Activated T-helper 1 cell treated with anti-CD3 and anti-CD28 coated beads, Interleukin-12 subunit alpha, Interleukin-12 subunit beta, Interleukin-2, Interleukin-4 antibody, amounts not matched to agents 30 ng/mL and 10 ng/mL and 1 ng/mL, durations not matched to agents 14 hours and 24 hours and 36 hours (primary cell): ENCODE results near the gene MAPKAPK3. TPM values are rescaled to one million over a fixed set of nuclear protein-coding genes. Genes with fewer than 3 reads are reported as not detected.

Source experiments
- DNase-seq: peaks from one replicate; pipeline ENCODE4 v3.0.0; 2021; ENCODE audit warnings: low spot score
- H3K27ac Mint-ChIP-seq: one replicate; pipeline ENCODE4 v1.8.0; 2021; ENCODE audit warnings: mild to moderate bottlenecking, mixed read lengths
- H3K27me3 Mint-ChIP-seq: one replicate; pipeline ENCODE4 v1.8.0; 2022; ENCODE audit warnings: mild to moderate bottlenecking, moderate library complexity, mixed read lengths; ENCODE audit not compliant: insufficient read depth
- H3K36me3 Mint-ChIP-seq: one replicate; pipeline ENCODE4 v1.8.0; 2021; ENCODE audit warnings: low read depth, mixed read lengths
- H3K4me1 Mint-ChIP-seq: one replicate; pipeline ENCODE4 v1.8.0; 2021; ENCODE audit warnings: low read depth, mixed read lengths
- H3K4me3 Mint-ChIP-seq: one replicate; pipeline ENCODE4 v1.8.0; 2021; ENCODE audit warnings: mild to moderate bottlenecking, moderate library complexity, mixed read lengths
- H3K9me3 Mint-ChIP-seq: one replicate; pipeline ENCODE4 v1.8.0; 2021; ENCODE audit warnings: mixed read lengths
- intact Hi-C: fragments of 100-400 bp; cut with micrococcal nuclease; formaldehyde crosslinking; loops from one replicate; pipeline ENCODE4 v1.15.1; 2024
- total RNA-seq: library from RNA; stranded (reverse); gene quantifications from 2 replicates; pipeline ENCODE4 v1.2.3, GENCODE V29; 2022

MAPKAPK3 gene
- total RNA-seq, 1 donor from 2014 or later = 191 TPM

DNA sequence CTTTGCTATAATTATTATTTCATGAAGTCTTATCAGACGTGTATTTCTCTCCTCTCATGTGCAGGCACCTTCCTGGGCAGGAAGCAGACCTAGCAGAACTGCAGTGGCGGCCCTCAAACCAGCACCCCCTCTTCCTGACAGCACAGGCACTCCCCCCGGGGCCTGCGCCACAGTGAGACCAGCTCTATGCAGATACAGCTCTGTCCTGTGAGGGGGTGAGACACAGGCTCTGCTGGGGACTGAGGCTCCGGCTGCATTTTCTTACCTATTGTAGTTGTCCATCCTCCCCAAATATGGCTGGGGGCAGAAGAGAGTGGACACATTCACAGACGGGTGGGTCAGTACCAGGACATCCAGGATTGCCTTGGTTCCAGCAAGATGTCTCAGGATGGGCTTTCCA lies 10.4 kb upstream of the MAPKAPK3 start:
- Mint-ChIP-seq H3K4me1 (peaks cover 66% of the 10 kb centered on the region), H3K27me3 (no peaks in the 10 kb centered on the region), H3K9me3 (no peaks in the 10 kb centered on the region), H3K4me3 (peak overlapping the region; percentile 99), H3K27ac (peak overlapping the region; percentile 98), H3K36me3 (peaks cover 88% of the 10 kb centered on the region)
- DNase-seq = no peak
- intact Hi-C loops = no loop called here

DNA sequence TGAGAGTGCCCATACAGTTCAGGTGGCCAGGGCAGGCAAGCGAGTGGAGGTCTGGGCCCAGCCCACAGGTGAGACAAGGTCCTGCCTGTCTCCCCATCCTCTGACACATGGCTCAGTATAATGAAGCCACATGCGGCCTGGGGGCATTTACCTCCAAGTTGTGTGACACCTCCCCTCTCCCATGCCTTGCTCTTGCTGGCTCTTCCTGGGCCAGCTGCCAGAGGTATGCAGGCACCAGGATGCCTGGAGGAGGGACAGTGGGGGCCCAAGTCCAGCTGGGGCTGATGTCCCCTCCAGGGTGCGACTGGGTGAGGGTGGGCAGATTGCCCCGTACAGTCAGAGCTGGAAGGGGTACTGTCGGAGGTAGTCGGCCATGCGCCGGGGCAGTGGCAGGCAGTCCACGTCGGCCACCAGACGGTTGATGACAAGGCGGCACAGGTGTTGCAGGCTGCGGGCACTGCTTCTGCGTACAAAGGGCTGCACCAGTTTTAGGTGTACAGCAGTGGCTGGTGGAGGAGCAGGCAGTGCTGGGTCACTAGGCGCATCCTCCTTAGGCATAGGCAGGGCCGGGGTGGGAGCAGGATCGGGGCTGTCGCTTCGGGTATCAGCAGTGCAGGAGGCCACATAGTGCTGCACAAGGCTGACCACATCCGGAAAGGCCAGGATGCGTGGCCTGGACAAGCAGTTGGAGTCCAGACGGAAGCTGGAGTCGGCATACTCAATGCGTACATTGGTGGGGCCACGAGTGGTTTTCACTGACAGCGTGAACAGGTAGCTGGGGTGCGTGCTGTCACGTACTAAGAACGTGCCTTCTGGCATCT lies 9.5 kb upstream of the MAPKAPK3 start:
- Mint-ChIP-seq H3K9me3 (no peaks in the 10 kb centered on the region), H3K4me3 (peak overlapping the region; percentile 99)
- intact Hi-C loops = no loop called here

DNA sequence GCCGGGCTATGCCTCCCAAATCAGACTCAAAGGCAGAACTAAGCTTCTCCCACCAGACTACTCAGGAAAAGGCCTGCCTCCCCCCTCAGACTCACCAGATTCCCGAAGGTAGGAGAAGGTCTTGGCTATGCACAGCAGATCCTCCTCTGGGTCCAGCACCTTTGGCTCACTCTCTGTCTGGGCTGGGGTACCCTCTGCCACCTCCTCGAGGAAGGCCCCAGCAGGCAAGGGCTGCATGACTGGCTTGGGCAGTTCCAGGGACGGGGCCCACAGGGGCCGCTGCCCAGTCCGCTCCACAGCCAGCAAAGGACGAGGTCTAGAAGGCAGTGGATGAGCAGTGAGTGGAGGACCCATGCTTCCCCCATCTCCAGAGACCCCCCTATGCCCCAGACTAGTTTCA lies 8.7 kb upstream of the MAPKAPK3 start:
- DNase-seq = no peak
- Mint-ChIP-seq H3K4me1 (peaks cover 57% of the 10 kb centered on the region), H3K27ac (peak overlapping the region; percentile 98), H3K9me3 (no peaks in the 10 kb centered on the region), H3K36me3 (peaks cover 88% of the 10 kb centered on the region), H3K4me3 (peak overlapping the region; percentile 99), H3K27me3 (no peaks in the 10 kb centered on the region)
- intact Hi-C loops = no loop called here

More for the DNA sequence above, 9.5 kb upstream of the MAPKAPK3 start:
- Mint-ChIP-seq H3K27ac (peak overlapping the region; percentile 98), H3K4me1 (peaks cover 63% of the 10 kb centered on the region), H3K27me3 (no peaks in the 10 kb centered on the region), H3K36me3 (peaks cover 89% of the 10 kb centered on the region)
- no peak for DNase-seq

DNA sequence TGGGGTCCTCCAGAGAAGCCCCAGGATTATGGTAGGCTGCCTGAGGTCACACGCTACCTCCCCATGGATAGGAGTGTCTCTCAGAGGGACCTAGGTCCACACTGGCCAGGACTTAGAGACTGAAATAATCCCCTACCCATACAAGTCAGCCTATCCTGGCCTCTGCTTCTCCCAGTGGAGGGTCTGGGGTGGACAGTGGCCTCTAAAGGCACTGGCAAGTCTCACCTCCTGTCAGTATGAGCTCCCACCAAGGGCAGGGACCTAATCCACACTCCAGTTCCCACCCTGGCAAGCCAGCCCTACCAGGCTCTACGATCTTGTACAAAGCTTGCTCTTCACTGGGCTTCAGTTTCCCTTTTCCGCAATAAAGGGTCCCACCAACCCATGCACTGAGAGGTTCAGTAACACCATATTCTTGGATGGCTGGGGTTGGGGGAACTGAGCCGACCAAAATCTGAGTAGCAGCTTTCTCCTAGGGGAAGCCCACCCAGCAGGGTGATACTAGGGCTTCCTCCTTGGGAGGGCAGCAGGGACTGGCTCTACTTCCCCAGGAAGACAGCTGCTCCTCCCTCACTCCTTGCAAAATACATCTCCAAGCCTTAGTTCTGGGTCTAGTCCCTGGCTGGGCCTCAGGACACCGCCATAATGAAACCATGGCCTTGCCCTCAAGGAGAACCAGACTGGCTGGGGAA lies 7.7 kb upstream of the MAPKAPK3 start:
- peaks cover 57% of the 10 kb centered on the region for H3K4me1 Mint-ChIP-seq
- intact Hi-C loops = no loop called here
- H3K9me3 Mint-ChIP-seq = no peaks in the 10 kb centered on the region
- peak overlapping the region; percentile 99 for H3K4me3 Mint-ChIP-seq
- DNase-seq = no peak
- no peaks in the 10 kb centered on the region for H3K27me3 Mint-ChIP-seq
- H3K36me3 Mint-ChIP-seq = peaks cover 87% of the 10 kb centered on the region
- H3K27ac Mint-ChIP-seq = peak overlapping the region; percentile 98

DNA sequence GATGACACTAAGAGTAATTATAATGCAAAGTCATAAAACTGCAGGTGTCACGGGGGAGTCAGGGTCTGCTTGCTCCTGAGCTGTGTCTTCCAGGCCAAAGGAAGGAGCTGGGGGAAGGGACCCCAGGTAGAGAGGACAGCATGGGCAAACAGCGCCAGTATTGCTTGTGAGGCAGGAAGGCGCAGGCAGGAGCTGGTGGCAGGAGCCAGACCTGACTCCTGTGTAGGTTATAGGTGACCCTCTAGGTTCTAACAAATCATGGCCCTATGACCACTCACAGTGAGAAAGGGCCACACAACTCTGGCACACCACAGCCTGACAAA lies 7.2 kb upstream of the MAPKAPK3 start:
- intact Hi-C loops = loop anchor here (2.0 to 5.0 kb wide), 3 partner anchors 251 to 272 kb away; partner anchors contain the start of genes CYB561D2, NPRL2 and TMEM115
- DNase-seq = no peak
- H3K27me3 Mint-ChIP-seq = no peaks in the 10 kb centered on the region

DNA sequence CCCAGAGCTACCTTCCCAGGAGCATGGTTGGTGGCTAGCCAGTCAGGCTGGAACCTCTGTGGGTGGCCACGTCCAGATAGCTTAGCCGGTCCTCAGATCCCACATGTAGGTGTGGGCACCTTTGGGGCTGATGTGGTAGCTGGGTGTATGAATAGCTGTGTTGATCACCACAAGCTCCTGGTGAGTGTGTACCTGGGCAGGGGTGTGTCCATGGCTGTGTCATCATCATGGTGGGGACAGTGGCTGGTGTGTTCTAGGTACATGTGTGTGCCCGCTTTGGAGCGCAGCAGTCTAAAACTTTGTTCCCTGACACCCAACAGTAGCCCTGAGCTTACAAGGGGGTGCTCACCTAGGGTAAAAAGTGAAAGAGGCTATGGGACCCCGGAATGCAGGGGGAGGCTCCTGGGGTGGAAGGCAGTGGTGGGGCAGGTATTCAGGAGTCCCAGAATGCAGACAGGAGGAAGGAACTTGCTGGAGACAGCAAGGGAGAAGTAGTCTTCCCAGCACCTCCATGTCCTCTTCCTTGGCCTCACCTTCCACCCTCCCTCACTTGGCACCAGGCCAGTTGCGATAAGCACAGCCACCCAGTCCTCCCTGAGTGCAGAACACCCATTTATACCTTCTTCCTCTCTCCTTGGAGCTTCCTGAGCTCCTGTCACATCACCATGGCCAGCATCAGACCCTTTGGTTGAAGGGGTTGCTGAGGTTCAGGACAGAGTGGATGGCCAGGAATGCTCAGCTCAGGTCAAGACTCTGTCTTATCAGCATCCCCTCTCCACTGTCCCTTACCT lies 6.6 kb upstream of the MAPKAPK3 start:
- H3K36me3 Mint-ChIP-seq = peaks cover 77% of the 10 kb centered on the region
- no peak for DNase-seq
- intact Hi-C loops = loop anchor here (2.0 to 5.0 kb wide), 3 partner anchors 252 to 273 kb away; partner anchors contain the start of genes CYB561D2, NPRL2 and TMEM115
- H3K9me3 Mint-ChIP-seq = no peaks in the 10 kb centered on the region
- peaks cover 55% of the 10 kb centered on the region for H3K4me1 Mint-ChIP-seq
- H3K27ac Mint-ChIP-seq = peak overlapping the region; percentile 98
- peak overlapping the region; percentile 99 for H3K4me3 Mint-ChIP-seq
- H3K27me3 Mint-ChIP-seq = no peaks in the 10 kb centered on the region

More for the DNA sequence above, 7.2 kb upstream of the MAPKAPK3 start:
- Mint-ChIP-seq H3K4me1 (peaks cover 57% of the 10 kb centered on the region), H3K27ac (peak overlapping the region; percentile 98), H3K36me3 (peaks cover 82% of the 10 kb centered on the region), H3K4me3 (peak overlapping the region; percentile 99), H3K9me3 (no peaks in the 10 kb centered on the region)

DNA sequence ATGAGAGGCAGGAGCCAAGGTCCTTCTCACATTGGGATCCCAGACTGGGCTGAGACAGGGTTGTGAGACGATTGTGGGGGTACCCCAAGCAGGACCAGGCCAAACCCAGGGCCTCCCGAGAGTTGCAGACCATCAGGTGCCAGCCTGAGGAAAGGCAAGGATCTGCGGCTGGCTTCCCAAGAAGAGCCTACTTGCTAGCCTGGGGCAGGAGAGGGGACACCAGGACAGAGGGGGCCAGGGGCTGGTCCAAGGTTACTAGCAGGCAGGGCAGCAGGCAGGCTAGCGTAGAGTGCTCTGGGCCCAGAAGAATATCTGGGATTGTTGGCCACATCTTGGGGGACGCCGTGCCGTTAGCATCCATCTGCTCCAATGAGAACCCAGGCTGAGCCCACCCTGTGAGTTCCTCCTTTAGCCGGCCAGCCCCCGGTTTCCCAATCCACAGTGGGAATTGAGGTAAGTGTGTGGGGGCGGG lies 5.9 kb upstream of the MAPKAPK3 start:
- DNase-seq = no peak
- intact Hi-C loops = loop anchor here (1.0 to 5.0 kb wide), 5 partner anchors 10 to 274 kb away; partner anchors contain the start of genes CYB561D2, NPRL2 and TMEM115
- H3K4me1 Mint-ChIP-seq = peaks cover 55% of the 10 kb centered on the region

DNA sequence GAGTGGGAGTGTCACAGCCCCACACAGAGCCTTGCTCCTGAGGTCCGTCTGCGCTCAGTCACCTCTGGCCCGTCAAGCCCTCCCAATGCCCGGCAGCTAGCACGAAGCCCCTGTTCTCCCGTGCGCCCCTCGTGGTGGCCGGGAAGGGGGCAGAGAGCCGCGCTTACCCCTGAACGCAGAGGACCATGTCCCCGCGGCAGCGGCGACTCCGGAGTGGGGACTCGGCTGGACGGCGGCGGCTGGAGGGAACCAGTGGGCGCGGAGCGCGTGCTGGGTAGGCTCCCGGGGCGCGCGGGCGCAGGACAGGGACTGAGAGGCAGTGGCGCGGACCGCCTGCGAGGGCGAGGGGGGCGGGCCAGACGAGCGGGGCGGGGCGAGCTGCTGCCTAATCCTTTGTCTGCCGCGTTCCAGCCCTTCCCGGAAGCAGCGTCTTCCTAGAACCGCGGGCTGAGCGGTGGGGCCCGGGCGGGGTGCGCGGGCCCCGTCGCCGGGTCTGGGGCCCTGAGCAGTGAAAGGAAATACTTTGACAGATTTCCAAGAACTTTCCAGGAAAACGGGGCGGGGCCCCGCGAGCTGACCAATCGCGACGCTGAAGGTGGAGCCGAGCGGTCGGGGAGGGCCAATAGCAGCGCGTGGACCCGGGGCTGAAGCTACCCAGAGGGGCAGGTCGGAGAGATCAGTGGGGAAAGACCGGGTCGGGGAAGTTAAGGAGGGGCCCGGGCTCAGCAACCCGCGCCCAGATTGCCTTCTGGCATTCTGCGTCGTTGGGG lies 5.3 kb upstream of the MAPKAPK3 start, which contains the start of gene CISH:
TSS of gene CISH (minus strand) at position 311 of the 770 bp plus-strand sequence. CDS start at position 187, 124 bp downstream.
- Mint-ChIP-seq H3K27ac (peak within 1 kb of the TSS; percentile 98), H3K9me3 (no peaks in the 10 kb centered on the region), H3K36me3 (peaks cover 64% of the 10 kb centered on the region), H3K4me1 (peaks cover 55% of the 10 kb centered on the region), H3K27me3 (no peaks in the 10 kb centered on the region), H3K4me3 (peak within 1 kb of the TSS; percentile 99)
- peak; percentile 98 for DNase-seq
- intact Hi-C loops = loop anchor here (1.0 to 5.0 kb wide), 5 partner anchors 10 to 274 kb away; partner anchors contain the start of genes CYB561D2, NPRL2 and TMEM115

More for the DNA sequence above, 5.9 kb upstream of the MAPKAPK3 start:
- Mint-ChIP-seq H3K27me3 (no peaks in the 10 kb centered on the region), H3K27ac (peak overlapping the region; percentile 98), H3K9me3 (no peaks in the 10 kb centered on the region), H3K4me3 (peak overlapping the region; percentile 99), H3K36me3 (peaks cover 70% of the 10 kb centered on the region)

DNA sequence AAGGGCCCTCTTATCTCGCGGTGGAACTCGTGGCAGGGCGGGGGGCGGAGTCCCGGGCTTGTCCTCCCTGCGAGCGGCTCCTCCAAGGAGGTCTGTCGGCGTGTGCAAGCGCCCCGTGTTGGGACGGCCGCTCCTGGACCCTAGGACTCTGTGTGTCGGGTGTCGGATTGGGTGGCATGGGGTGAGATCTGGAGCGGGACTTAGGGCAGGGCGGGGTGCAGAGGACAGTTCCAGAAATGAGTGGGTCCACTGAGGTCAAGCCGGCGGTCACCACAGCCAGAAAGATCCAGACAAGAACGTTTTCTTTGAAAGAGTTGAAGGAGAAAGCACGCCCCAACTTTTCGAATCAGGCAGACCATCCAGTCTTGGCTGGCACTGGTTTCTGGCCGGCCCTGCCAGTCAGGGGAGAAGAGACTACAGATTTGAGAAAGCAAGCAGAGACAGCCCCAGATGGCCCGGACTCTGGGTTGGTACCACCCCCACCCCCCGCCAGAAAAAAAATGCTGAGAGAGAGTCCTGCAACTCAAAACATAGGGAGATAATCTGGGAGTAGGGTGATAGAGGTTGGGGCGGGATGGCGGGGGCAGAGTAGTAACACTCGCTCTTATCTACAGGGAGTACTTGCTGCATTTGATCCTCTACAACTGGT lies 4.6 kb upstream of the MAPKAPK3 start:
- Mint-ChIP-seq H3K4me1 (peaks cover 54% of the 10 kb centered on the region), H3K9me3 (no peaks in the 10 kb centered on the region), H3K36me3 (peaks cover 58% of the 10 kb centered on the region), H3K27me3 (no peaks in the 10 kb centered on the region), H3K27ac (peak overlapping the region; percentile 98), H3K4me3 (peak overlapping the region; percentile 99)
- intact Hi-C loops = loop anchor here (5.0 kb wide), 1 partner anchor 275 kb away; no protein-coding TSS in a partner anchor
- no peak for DNase-seq

DNA sequence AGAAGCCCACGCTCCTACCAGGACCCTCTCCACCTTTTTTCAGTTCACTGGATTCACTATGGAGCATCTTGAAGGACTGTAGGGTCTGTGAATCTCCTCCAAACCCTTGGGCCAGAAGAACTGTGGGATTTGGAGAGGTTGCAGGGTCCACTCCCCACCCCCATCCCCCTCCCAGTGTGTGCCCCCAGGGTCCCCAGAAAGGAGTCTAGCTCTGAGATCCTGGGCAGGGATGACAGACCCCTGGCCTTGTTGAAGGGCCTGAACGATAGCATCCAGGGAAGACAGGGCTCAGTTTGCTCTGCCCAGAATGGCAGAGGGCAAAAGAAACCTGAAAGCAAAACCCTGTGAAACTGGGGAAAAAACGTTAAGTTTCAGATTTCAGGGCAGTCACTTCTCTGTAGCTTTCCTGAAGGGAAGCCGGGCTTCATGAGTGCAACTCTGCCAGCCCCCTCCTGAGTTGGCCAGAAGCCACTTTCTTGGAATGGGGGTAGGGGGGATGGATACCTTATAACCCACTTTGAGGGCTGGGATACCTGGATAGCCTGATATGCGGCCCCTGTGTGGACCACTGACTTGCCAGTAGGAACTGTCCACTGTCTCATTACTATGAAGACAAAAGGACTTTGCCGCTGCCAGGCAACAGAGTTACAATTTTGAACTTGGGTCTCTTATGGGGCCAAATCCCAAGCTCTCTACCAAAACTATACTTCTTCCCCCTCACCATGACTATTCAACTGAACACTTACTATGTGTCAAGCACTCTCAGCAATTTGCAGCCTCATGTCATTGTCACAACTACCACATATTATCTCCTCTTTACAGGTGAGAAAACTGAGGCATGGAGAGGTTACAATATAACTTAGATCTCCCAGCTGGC lies 3.7 kb upstream of the MAPKAPK3 start:
- peak overlapping the region; percentile 98 for H3K27ac Mint-ChIP-seq
- H3K9me3 Mint-ChIP-seq = no peaks in the 10 kb centered on the region
- H3K27me3 Mint-ChIP-seq = no peaks in the 10 kb centered on the region
- DNase-seq = no peak
- peak overlapping the region; percentile 99 for H3K4me3 Mint-ChIP-seq
- H3K4me1 Mint-ChIP-seq = peaks cover 46% of the 10 kb centered on the region
- H3K36me3 Mint-ChIP-seq = peaks cover 49% of the 10 kb centered on the region
- intact Hi-C loops = loop anchor here (5.0 kb wide), 1 partner anchor 276 kb away; no protein-coding TSS in a partner anchor

DNA sequence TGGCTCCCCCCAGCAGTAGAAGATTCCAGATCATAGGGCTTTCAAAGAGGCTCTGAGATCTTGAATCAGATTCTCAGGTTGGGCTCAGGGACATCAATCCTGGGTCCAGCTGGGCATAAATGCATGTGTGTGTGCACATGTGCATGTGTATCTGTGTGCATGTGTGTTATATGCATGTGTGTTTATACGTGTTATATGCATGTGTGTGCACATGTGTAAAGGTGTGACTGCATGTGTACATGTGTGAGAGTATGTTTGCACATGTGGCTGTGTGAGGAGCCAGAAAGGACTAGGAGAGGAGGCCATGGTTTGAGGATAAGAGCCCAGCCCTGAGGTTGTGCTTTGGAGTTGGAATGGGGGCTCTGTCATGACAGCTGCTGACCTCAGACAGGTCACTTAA lies 1.8 kb upstream of the MAPKAPK3 start:
- intact Hi-C loops = no loop called here
- peaks cover 55% of the 10 kb centered on the region for H3K4me1 Mint-ChIP-seq
- no peaks in the 10 kb centered on the region for H3K27me3 Mint-ChIP-seq
- H3K4me3 Mint-ChIP-seq = peak overlapping the region; percentile 86
- no peak for DNase-seq
- peaks cover 43% of the 10 kb centered on the region for H3K36me3 Mint-ChIP-seq
- no peak overlapping the region for H3K27ac Mint-ChIP-seq
- no peaks in the 10 kb centered on the region for H3K9me3 Mint-ChIP-seq
